Measurements from ENCODE around the gene EGLN3.
"Not testable (repeated sequence)": the region's sequence is repeated elsewhere in the genome, so short reads cannot be mapped to it uniquely, and the experiment has no call there.

Gene EGLN3

DNA sequence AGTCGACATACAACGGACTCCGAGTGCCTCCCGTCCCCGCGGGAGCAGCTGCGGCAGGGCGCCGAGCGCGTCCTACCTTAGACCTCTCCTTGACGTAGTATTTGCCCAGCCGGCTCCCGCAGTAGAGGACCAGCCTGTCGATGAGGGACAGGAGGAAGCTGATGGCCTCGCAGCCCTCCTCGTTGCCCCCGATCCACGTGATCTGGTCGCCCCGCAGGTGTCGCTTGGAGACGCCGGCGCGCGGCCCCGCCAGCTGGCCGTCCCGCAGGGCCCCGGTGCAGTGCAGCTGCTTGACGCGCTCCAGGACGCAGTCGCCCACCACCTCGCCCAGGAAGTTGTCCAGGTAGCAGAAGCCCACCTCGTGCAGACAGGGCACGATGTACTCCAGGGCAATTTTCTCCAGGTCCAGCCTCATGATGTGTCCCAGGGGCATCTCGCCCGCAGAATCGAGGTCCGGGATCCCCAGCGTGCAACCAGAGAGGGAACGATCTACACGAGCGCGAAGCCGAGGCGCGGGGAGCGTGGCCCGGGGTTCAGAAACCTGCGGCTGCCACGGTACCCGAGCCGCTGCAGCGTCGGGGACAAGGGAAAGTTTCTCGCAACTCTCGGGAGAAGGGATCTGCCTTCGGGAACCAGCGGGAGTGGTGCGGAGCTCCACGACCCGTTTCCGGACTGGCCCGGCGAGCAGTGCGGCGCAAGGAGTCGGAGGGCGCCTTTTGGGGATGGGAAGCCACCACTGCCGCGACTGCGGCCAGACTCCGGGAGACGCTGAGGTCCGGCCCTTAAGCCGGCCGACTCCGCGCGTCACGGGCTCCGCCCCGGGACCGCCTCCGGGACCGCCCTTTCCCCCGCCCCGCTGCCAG is at the start of gene EGLN3:
TSS of gene EGLN3 (minus strand) at position 755 of the 863 bp plus-strand sequence. CDS start at position 433, 322 bp downstream.
- peak; percentile 99 for DNase-seq

DNA sequence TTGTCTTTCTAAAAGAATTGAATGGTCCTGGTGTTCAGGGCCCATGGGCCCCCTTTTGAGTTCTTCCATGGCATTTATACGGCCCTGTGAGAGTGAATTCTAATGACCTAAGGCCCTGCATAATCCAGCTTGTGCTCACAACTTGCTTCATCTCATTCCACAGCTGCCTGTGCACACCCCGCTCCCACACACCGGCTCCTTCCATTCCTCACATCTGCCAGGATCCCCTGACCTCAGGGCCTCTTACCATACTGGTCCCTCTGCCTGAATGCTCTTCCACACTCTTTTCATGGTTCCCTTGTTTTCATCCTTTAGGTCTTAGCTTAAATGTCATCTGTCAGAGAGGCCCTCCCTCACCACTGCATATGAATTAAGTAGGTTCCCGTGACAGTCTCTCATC is 49.5 kb upstream of the EGLN3 start:
- no peak for DNase-seq

DNA sequence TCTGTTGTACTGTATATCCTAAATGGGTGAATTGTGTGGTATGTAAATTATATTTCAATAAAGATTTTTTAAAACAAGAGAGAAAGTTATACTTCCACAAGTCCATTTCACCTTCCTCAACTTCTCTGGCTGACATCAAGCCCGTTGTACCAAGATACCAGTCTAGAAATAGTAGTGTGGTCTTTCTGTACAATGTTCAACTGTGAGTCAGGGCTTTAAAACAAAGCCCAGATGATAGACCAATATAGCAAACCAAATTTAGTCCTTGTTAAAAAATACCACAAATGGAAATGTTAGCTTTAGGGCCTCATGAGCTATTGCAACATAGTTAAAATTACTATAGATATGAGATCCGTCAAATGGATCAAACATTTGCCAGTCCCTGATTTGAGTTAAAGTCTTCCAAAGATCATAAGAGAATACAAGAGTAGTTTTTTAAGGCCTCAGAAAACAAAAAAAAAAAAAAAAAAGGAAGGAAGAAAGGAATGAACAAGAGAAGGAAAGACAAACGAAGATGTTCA is 49.0 kb upstream of the EGLN3 start:
- DNase-seq, result no peak

DNA sequence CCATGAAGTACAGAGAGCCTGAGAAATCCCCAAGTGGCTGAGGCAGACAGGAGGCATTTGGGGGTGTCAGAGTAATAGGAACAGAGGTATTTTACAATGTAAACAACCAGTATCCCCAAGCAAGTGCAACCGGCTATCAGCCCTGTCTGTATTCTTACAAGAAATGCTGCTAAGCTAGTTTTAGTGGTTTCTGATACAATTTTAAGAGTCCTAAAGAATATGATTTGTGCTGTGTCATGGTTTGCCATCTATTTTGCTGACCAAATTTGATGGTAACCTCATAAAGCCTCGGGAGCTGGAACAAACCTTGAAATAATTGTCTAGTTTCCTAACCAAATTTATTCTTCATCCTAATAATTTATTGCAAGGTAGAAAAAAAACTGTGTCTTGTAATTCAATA is 46.7 kb upstream of the EGLN3 start:
- no peak for DNase-seq

DNA sequence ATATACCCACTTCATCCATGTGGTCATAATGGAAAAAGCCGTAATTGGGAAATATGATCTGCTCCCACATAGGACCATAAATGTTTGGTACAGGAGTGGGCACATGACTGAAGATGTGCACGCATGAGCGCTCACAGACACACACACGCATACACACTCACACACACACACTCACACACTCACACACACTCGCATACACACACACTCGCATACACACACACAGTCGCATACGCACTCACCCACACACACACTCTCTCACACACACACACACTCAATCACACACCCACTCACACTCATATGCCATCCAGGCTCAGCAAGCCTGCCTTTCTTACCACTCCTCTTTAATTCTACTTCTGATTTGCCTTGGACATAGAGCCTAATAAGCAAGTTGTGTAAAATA is 45.6 kb upstream of the EGLN3 start:
- peak; percentile 99 for DNase-seq

DNA sequence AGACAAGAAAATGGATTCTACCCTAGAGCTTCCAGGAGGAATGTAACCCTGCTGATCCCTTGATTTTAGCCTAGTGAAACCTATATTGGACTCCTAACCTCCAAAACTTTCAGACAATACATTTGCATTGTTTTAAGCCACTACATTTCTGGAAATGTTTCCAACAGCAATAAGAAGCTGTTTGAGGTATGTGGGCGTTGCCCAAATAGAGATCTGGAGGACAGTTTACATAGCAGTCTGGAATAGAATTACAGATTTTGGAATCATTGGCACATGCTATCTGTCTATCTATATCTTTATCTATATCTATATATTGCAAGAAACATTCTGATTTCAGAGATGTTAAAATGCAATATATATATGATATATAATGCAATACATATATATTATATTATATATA is 42.4 kb upstream of the EGLN3 start:
- DNase-seq, result no peak

DNA sequence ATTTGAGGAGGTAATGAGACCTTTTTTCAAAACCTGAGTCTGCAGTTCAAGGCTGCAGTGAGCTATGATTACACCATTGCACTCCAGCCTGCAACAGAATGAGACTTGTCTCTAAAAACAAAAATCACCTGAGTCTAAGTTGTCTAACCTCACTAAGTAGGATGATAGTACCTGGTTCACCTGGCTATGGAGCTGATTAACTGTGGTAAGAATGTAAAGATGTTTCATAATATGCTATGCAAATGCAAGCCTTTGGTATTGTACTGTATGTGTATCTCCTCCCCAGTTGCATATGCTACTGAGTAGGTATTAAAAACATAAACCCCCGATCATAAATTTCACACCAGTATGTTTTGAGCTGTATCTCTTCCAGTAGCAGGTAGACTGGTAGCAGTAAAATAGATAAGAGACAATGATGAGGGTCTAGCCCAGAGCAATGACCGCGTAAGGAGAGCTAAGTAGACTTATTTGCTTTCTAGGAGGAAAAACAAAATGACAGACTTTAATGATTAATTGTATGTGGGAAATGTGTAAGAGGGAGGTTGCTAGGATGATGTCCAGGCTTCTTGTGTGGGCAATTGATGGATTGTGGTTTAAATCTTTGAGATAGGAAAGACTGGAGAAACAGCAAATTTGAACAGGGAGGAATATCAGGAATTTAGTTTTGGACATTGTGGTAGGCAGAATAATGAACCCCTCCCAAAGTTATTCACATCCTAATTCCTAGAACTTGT is 41.6 kb upstream of the EGLN3 start:
- no peak for DNase-seq

DNA sequence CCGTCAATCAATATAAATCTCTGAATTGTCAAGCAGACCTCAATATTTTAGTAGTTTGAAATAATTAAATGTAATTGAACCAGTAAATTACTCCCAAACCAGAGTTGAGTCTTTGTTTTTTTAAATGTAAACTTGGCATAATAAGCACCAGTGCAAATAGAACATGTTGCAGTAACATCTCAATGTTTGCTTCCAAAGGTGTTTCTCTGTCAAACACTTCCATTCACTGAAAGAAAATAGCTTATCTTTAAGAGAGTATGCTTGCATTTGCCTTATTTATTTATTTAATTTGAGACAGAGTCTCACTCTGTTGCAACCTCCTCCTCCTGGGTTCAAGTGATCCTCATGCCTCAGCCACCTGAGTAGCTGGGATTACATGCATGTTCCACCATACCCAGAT is 39.9 kb upstream of the EGLN3 start:
- DNase-seq, result no peak

DNA sequence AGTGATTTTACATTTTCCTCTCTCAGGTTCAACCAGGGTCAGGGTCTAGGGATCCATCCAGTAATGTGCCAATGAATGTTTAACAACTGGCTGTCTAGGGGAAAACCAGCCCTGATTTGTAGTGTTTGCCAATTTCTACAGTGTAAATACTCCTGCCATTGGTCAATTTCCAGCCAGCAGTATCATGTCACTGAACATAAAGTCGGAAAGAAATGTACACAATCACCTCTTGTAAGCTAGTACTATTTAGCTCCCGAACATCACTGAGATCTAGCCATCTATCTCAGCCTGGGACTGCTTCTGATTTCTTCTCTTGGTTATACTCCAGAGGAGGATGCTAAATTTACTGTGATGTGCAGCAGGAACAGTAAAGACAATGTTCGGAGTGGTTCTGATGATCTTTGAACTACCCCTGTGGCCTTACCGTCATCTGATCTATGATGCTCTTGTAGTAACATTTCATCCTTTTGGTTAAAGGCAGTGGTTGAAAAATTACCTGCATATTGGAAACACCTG is 36.7 kb upstream of the EGLN3 start:
- peak; percentile 97 for DNase-seq

DNA sequence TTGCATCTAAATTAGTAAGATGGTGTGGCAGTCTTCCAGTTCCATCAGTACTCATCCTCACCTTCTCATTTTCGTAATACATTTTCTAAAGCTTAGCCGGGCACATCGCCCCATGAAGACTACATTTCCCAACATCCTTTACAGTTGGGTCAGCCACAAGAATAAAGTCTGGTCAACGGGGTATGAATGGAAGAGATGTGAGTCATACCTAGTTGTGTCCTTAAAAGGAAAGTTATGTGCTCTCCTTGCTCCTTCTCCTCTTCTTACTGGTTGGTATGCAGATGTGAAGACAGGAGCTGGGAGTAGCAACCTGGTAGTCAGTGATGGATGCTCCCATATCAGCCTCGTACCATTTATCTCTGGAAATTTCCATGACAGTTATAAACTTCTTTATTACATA is 35.9 kb upstream of the EGLN3 start:
- no peak for DNase-seq

DNA sequence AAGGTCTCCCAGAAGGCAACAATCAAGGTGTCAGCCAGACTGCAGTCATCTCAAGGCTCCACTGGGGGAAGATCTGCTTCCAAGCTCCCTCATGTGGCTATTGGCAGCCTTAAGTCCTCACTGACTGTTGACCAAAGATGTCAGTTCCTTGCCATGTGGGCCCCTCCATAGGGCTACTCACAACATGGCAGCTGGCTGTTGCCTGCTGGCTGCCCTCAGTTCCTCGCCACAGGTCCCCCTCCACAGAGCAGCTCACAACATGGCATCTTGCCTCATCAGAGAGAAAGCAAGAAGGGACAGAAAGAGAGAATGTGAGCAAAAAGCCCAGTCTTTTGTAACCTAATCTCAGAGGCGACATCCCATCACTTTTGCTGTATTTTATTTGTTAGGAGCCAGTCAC is 34.4 kb upstream of the EGLN3 start:
- no peak for DNase-seq

DNA sequence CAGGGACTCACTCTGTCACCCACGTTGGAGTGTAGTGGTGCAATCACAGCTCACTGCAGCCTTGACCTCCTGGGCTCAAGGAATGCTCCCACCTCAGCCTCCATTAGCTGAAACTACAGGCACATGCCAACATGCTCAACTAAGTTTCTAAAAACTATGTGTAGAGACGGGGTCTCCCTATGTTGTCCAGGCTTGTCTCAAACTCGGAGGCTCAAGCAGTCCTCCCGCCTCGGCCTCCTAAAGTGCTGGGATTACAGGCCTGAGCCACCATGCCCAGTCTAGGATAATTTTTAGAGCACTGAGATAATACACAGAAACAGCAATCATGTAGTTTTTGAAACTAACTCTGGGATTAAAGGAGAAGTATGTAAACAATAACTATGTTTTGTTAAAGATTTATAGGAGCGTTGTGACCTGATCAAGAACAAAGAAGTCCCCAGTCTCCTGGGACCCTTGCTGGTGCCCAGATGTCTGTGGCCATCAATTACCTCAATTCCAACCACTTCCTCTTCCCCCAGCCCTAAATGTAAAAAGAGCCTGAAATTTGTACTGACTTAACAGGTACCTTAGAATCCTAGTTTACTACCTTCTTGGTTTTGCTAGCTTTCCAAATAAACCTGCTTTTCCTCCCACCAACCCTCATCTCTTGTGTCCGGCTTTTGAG is 28.9 kb upstream of the EGLN3 start:
- no peak for DNase-seq

DNA sequence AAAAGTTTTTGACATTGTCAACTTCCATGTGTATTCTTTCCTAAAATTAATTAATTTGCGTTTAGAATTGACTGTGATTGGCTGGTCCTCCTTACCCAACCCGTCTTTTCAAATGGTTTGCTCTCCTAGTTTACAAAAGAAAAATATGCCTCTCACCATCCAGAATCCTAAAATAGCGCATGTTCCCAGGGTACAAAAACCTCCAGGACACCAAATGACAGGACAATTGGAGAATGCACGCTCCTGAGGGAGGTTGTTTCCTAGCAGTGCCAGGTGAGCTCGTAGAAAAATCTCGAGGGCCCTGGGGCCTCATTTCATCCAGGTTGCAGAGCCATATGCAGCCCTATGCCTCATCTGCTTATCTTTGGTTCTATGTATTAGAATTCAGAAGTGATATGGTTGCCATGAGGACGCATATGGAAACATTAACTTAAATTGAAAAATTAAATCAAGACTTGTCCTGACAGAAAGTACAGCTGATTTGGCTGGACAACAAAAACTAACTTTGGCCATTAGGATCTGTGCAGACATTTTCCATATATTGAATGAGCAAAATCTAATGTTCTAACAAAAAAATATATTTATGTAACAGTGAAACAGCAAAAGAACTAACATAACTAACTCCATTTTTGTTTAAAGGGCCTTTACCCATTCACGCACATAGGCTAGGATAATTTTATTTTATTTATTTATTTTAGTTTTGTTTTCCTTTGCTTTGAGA is 28.2 kb upstream of the EGLN3 start:
- DNase-seq, result no peak

DNA sequence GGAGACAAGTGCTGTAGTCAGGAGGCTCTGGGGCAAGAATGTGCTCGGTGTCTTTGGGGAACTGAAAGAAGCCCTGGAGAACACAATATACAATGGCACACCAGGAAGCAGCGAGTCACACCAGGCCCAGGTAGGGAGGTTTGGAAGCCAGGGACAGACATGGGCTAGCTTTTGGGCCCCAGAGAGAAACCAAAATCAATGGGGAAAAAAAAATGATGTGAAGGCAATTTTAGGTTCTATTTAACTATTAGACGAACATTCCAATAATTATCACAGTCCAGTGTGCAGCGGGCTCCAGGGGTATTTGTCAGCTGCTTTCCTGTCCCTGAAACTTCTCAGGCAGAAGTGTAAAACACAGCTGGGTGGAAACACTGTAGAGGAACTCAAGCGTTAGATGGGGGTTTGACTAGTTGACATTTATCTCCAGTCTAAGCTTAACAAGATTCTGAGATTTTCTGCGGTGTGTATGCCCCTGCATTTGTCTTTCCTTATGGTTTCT is 21.8 kb upstream of the EGLN3 start:
- DNase-seq, result no peak

DNA sequence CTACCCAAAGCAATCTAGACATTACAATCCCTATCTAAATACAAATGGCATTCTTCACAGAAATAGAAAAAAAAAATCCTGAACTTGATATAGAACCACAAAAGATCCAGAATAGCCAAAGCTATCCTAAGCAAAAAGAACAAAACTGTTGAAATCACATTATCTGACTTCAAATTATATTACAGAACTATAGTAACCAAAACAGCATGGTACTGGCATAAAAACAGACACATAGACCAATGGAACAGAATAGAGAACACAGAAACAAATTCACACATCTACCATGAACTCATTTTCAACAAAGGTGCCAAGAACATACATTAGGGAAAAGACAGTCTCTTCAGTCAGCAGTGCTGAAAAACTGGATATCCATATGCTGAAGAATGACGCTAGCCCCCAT is 19.0 kb upstream of the EGLN3 start:
- DNase-seq, result not testable (repeated sequence)

DNA sequence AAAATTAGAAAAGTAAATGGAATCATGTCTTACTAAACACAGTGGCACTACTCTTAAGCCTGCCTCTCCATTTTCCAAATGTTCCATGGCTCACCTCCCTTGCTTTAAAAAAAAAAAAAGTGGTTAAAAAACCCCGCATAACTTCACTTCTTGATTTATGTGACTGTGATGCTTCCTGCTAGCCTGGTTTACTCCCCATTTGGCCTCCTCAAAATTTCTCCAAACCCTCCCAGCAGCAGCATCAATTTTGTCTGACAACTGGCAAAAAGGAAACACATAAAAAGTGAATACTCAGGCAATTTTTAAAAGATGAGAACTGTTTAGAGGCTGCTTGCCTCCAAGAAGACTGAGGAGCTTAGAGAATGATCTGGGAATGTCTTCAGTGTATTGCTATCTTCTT is 17.8 kb upstream of the EGLN3 start:
- no peak for DNase-seq

DNA sequence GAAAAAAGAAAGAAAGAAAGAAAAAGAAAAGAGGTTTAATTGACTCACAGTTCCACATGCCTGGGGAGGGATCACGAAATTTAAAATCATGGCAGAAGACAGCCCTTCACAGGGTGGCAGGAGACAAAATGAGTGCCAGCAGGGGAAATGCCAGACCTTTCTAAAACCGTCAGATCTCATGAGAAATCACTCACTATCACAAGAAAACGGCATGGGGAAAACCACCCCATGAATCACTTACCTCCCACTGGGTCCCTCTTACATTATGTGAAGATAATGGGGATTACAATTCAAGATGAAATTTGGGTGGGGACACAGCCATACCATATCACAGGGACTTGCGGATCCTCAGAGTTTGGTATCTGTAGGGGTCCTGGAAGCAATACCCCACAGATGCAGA is 16.3 kb upstream of the EGLN3 start:
- DNase-seq, result no peak

DNA sequence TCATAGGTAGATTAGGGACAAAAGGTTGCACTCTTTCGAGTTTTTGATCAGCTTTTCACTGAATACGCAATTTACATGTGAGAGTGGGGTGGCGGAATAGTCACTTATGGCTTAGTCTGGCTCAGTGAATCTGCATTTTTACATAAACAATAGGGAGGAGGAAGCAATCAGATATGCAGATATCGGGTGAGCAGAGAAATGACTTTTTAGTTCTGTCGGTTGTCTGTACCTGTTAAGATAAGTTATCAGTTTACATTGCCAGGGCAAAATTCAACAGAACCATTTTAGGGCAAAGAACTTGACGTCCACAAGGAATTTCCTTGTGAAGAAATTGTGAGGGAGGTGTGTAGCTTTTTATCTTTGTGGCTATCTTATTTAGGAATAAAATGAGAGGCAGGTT is 15.4 kb upstream of the EGLN3 start:
- DNase-seq, result no peak

DNA sequence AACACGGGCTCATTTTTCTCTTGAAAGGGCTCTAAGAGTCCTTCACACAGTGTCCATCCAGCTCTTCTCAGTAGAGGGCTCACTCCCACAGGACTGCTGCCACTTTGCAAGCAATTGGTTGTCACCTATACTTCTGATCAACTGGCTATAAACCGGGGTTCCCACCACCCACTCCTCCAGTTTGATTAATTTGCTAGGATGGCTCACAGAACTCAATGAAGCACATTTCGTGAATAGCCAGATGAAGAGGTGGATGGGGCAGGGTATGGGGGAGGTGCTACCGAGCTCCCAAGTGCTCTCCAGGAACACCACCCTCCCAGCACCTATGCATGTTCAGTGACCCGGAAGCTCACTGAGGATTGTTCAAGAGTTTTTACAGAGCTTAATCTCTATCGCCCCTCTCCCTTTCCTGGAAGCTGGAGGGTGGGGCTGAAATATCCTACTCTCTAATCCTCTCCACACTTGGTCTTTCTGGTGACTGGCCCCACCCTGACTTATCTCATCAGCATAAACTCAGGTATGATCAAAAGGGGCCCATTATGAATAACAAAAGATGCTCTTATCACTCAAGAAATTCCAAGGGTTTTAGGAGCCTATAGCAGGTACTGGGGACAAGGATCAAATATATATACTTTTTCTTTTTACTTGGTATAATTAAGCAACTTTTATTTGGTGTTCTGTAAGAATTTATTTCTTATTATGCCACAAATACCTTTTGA is 13.9 kb upstream of the EGLN3 start:
- DNase-seq, result no peak

DNA sequence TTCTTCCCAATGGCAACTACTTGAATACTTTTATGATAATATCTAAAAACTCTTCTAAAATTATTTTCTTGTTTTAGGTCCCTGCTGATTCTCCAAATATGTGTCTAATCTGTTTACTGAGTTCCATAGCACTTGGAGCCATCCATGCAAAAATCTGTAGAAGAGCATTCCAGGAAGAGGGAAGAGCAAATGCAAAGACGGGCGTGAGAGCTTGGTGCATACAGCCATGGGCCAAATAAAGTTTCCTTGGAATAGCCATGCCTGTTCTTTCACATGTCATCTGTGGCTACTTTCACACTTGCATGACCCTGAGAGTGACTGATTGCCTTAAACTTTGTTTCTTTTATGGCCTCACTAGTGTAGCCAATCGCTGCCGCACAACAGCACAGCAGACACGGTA is 13.0 kb upstream of the EGLN3 start:
- DNase-seq, result no peak

DNA sequence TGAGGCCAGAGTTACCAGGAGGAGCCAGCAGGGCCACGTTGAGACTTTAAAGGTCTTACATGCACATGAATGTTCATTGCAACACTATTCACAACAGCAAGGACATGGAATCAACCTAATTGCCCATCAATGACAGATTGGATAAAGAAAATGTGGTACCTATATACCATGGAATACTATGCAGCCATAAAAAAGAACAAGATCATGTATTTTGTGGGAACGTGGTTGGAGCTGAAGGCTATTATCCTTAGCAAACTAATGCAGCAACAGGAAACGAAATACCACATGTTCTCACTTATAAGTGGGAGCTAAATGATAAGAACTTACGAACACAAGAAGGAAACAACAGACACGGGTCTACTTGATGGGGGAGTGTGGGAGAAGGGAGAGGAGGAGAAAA is 11.6 kb upstream of the EGLN3 start:
- not testable (repeated sequence) for DNase-seq

DNA sequence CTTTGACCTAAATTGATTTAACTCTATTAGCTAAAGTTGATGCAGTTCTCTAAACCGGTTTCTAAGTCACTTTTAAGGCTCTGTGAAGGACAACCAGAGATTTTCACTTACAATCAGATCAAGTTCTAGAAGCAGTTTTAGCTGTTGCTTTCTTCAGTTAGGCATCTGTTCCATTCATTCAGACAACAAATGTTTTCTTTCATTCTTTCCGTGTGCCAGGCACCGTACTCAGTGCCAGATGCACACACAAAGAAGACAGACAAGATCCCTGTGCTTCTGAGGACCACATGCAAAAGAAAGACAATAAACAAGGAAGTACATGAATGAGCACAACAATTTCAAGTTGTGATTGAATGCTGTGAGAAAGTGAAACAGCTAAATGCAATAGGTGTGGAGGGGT is 11.1 kb upstream of the EGLN3 start:
- DNase-seq, result no peak
